ENCODE results near the gene SRRM4. TPM values are rescaled to one million over a fixed set of nuclear protein-coding genes. Genes with fewer than 3 reads are reported as not detected.

Gene SRRM4
- total and polyA plus RNA-seq, 12 donors, result 0.11 to 4.3 (median 0.67) TPM; not detected in 3

GRCh38 chr12:119082496-119082895 is 101.2 kb downstream of the SRRM4 start:
- Histone ChIP-seq H3K4me1 (replicated peaks in 1 of 2) (no peaks in the 10 kb centered on the region), H3K27me3 (peaks cover 4% of the 10 kb centered on the region), H3K27ac (no peak overlapping the region), H3K9me3 (replicated peaks in 1 of 3) (no peaks in the 10 kb centered on the region), H3K4me3 (no peak overlapping the region), H3K36me3 (replicated peaks in 1 of 2) (no peaks in the 10 kb centered on the region)
- TF ChIP-seq CTCF (IDR thresholded peaks at IDR 0.05) (no peak), POLR2A (IDR thresholded peaks at IDR 0.05) (no peak)
- intact Hi-C loops (cut with DNase I), result no loop called here
- peak in 3 of 7 donors; percentile 10 to 89 (median 22) for DNase-seq
- WGBS, 4 donors, result 22 to 50% (median 33%) methylated on average over 4 of the region's 4 CpGs

GRCh38 chr12:119088685-119089379 is 107.5 kb downstream of the SRRM4 start:
- H3K9me3 ChIP-seq (replicated peaks in 1 of 3), result no peaks in the 10 kb centered on the region
- H3K4me3 ChIP-seq, result no peak overlapping the region
- no peak for DNase-seq
- TF ChIP-seq CTCF (IDR thresholded peaks at IDR 0.05) (no peak), POLR2A (IDR thresholded peaks at IDR 0.05) (no peak)
- no peak overlapping the region for H3K27ac ChIP-seq
- no peaks in the 10 kb centered on the region for H3K36me3 ChIP-seq (replicated peaks in 1 of 2)
- 70 to 85% (median 74%) methylated on average over 6 to 10 of the region's 10 CpGs for WGBS, 4 donors
- intact Hi-C loops (cut with DNase I), result no loop called here
- no peaks in the 10 kb centered on the region for H3K4me1 ChIP-seq (replicated peaks in 1 of 2)
- H3K27me3 ChIP-seq, result peaks cover 4% of the 10 kb centered on the region

- DNase-seq, result no peak
- Histone ChIP-seq H3K4me1 (replicated peaks in 1 of 2) (no peaks in the 10 kb centered on the region), H3K4me3 (no peak overlapping the region), H3K36me3 (replicated peaks in 1 of 2) (no peaks in the 10 kb centered on the region), H3K27ac (no peak overlapping the region), H3K9me3 (replicated peaks in 1 of 3) (no peaks in the 10 kb centered on the region), H3K27me3 (peaks cover 4% of the 10 kb centered on the region)
- TF ChIP-seq CTCF (IDR thresholded peaks at IDR 0.05), result no peak
- TF ChIP-seq POLR2A (IDR thresholded peaks at IDR 0.05), result no peak
- WGBS, 4 donors, result 21 to 63% (median 51%) methylated on average over 1 of the region's 1 CpG
- intact Hi-C loops (cut with DNase I), result no loop called here
Observed at GRCh38 chr12:119089380-119090013, 108.2 kb downstream of the SRRM4 start.

GRCh38 chr12:119090276-119090675 is 108.9 kb downstream of the SRRM4 start:
- DNase-seq, result no peak
- H3K27me3 ChIP-seq, result peaks cover 4% of the 10 kb centered on the region
- H3K36me3 ChIP-seq (replicated peaks in 1 of 2), result no peaks in the 10 kb centered on the region
- 64 to 87% (median 80%) methylated on average over 1 of the region's 1 CpG; no CpG with 5 or more reads in 1 of the 4 donors for WGBS, 4 donors
- no peak overlapping the region for H3K27ac ChIP-seq
- TF ChIP-seq POLR2A (IDR thresholded peaks at IDR 0.05) (no peak), CTCF (IDR thresholded peaks at IDR 0.05) (no peak)
- no peak overlapping the region for H3K4me3 ChIP-seq
- intact Hi-C loops (cut with DNase I), result no loop called here
- H3K9me3 ChIP-seq (replicated peaks in 1 of 3), result no peaks in the 10 kb centered on the region
- H3K4me1 ChIP-seq (replicated peaks in 1 of 2), result no peaks in the 10 kb centered on the region
